Measurements from ENCODE around the gene GNAT3. TPM values are rescaled to one million over a fixed set of nuclear protein-coding genes. Genes with fewer than 3 reads are reported as not detected.

The GNAT3 gene
- total and polyA plus RNA-seq, 2 experiments from 2014 or later: not detected

- TF ChIP-seq EZH2phosphoT487 (IDR thresholded peaks at IDR 0.05; ENCODE audit: low read depth, severe bottlenecking, unreplicated experiment) (no peak), EZH2 (IDR thresholded peaks at IDR 0.05; ENCODE audit: borderline replicate concordance) (no peak)
- TF ChIP-seq, protein P1, sequence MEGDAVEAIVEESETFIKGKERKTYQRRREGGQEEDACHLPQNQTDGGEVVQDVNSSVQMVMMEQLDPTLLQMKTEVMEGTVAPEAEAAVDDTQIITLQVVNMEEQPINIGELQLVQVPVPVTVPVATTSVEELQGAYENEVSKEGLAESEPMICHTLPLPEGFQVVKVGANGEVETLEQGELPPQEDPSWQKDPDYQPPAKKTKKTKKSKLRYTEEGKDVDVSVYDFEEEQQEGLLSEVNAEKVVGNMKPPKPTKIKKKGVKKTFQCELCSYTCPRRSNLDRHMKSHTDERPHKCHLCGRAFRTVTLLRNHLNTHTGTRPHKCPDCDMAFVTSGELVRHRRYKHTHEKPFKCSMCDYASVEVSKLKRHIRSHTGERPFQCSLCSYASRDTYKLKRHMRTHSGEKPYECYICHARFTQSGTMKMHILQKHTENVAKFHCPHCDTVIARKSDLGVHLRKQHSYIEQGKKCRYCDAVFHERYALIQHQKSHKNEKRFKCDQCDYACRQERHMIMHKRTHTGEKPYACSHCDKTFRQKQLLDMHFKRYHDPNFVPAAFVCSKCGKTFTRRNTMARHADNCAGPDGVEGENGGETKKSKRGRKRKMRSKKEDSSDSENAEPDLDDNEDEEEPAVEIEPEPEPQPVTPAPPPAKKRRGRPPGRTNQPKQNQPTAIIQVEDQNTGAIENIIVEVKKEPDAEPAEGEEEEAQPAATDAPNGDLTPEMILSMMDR (IDR thresholded peaks at IDR 0.05; ENCODE audit: poor library complexity): no peak
- Histone ChIP-seq H3K4me2 (no peak overlapping the region), H3K27me3 (no peaks in the 10 kb centered on the region), H4K20me1 (ENCODE audit: insufficient read depth, poor library complexity, severe bottlenecking) (no peaks in the 10 kb centered on the region), H3K27ac (no peak overlapping the region), H3K4me3 (no peak overlapping the region), H2AFZ (no peak overlapping the region), H3K36me3 (replicated peaks; ENCODE audit: insufficient read depth, low read depth) (no peaks in the 10 kb centered on the region), H3K9me3 (ENCODE audit: low read depth) (no peaks in the 10 kb centered on the region), H3K79me2 (no peaks in the 10 kb centered on the region), H3K4me1 (ENCODE audit: insufficient read depth) (no peaks in the 10 kb centered on the region), H3K9me2 (replicated peaks; ENCODE audit: insufficient read depth) (no peaks in the 10 kb centered on the region)
- DNase-seq (ENCODE audit: low spot score): no peak
- 98% methylated on average over 2 of the region's 2 CpGs for WGBS (ENCODE audit: low lambda C conversion rate, missing lambda C conversion rate)
These were observed 25.2 kb upstream of the GNAT3 start for GRCh38 chr7:80537091-80537490.

GRCh38 chr7:80536426-80536825 lies 24.6 kb upstream of the GNAT3 start:
- Histone ChIP-seq H3K4me1 (ENCODE audit: insufficient read depth) (no peaks in the 10 kb centered on the region), H3K36me3 (replicated peaks; ENCODE audit: insufficient read depth, low read depth) (no peaks in the 10 kb centered on the region), H2AFZ (no peak overlapping the region), H3K79me2 (no peaks in the 10 kb centered on the region), H3K27ac (no peak overlapping the region), H3K4me3 (no peak overlapping the region), H3K27me3 (no peaks in the 10 kb centered on the region), H3K9me3 (ENCODE audit: low read depth) (no peaks in the 10 kb centered on the region), H3K9me2 (replicated peaks; ENCODE audit: insufficient read depth) (no peaks in the 10 kb centered on the region), H3K4me2 (no peak overlapping the region), H4K20me1 (ENCODE audit: insufficient read depth, poor library complexity, severe bottlenecking) (no peaks in the 10 kb centered on the region)
- no peak for DNase-seq (ENCODE audit: low spot score)
- WGBS (ENCODE audit: low lambda C conversion rate, missing lambda C conversion rate): 95% methylated on average over 2 of the region's 2 CpGs
- TF ChIP-seq EZH2phosphoT487 (IDR thresholded peaks at IDR 0.05; ENCODE audit: low read depth, severe bottlenecking, unreplicated experiment) (no peak), EZH2 (IDR thresholded peaks at IDR 0.05; ENCODE audit: borderline replicate concordance) (no peak)
- TF ChIP-seq, protein P1 (IDR thresholded peaks at IDR 0.05; ENCODE audit: poor library complexity): no peak

- no peak for DNase-seq (ENCODE audit: low spot score)
- H3K4me1 ChIP-seq (ENCODE audit: insufficient read depth): no peaks in the 10 kb centered on the region
- H2AFZ ChIP-seq: no peak overlapping the region
- no peaks in the 10 kb centered on the region for H3K36me3 ChIP-seq (replicated peaks; ENCODE audit: insufficient read depth, low read depth)
- H3K9me3 ChIP-seq (ENCODE audit: low read depth): no peaks in the 10 kb centered on the region
- H3K4me2 ChIP-seq: no peak overlapping the region
- H3K27me3 ChIP-seq: no peaks in the 10 kb centered on the region
- TF ChIP-seq EZH2 (IDR thresholded peaks at IDR 0.05; ENCODE audit: borderline replicate concordance) (no peak), EZH2phosphoT487 (IDR thresholded peaks at IDR 0.05; ENCODE audit: low read depth, severe bottlenecking, unreplicated experiment) (no peak)
- TF ChIP-seq, protein P1 (IDR thresholded peaks at IDR 0.05; ENCODE audit: poor library complexity): no peak
- no peak overlapping the region for H3K27ac ChIP-seq
- 50% methylated on average over 1 of the region's 1 CpG for WGBS (ENCODE audit: low lambda C conversion rate, missing lambda C conversion rate)
- H3K9me2 ChIP-seq (replicated peaks; ENCODE audit: insufficient read depth): no peaks in the 10 kb centered on the region
- H3K79me2 ChIP-seq: no peaks in the 10 kb centered on the region
- H3K4me3 ChIP-seq: no peak overlapping the region
- H4K20me1 ChIP-seq (ENCODE audit: insufficient read depth, poor library complexity, severe bottlenecking): no peaks in the 10 kb centered on the region
These were observed 21.4 kb upstream of the GNAT3 start for GRCh38 chr7:80533287-80533686.

- TF ChIP-seq, protein P1 (IDR thresholded peaks at IDR 0.05; ENCODE audit: poor library complexity): no peak
- no peak for TF ChIP-seq EZH2 (IDR thresholded peaks at IDR 0.05; ENCODE audit: borderline replicate concordance)
- no peak for TF ChIP-seq EZH2phosphoT487 (IDR thresholded peaks at IDR 0.05; ENCODE audit: low read depth, severe bottlenecking, unreplicated experiment)
These were observed 20.3 kb upstream of the GNAT3 start for GRCh38 chr7:80532153-80532552.

More at GRCh38 chr7:80532153-80532552, 20.3 kb upstream of the GNAT3 start:
- Histone ChIP-seq H3K9me3 (ENCODE audit: low read depth) (no peaks in the 10 kb centered on the region), H3K9me2 (replicated peaks; ENCODE audit: insufficient read depth) (no peaks in the 10 kb centered on the region), H3K4me1 (ENCODE audit: insufficient read depth) (no peaks in the 10 kb centered on the region), H3K27me3 (no peaks in the 10 kb centered on the region), H3K4me3 (no peak overlapping the region), H2AFZ (no peak overlapping the region), H3K36me3 (replicated peaks; ENCODE audit: insufficient read depth, low read depth) (no peaks in the 10 kb centered on the region), H3K27ac (no peak overlapping the region), H3K4me2 (no peak overlapping the region), H3K79me2 (no peaks in the 10 kb centered on the region), H4K20me1 (ENCODE audit: insufficient read depth, poor library complexity, severe bottlenecking) (no peaks in the 10 kb centered on the region)
- WGBS (ENCODE audit: low lambda C conversion rate, missing lambda C conversion rate): 92% methylated on average over 3 of the region's 3 CpGs
- no peak for DNase-seq (ENCODE audit: low spot score)
